ENCODE data around the gene NOVA1.

NOVA1 gene

DNA sequence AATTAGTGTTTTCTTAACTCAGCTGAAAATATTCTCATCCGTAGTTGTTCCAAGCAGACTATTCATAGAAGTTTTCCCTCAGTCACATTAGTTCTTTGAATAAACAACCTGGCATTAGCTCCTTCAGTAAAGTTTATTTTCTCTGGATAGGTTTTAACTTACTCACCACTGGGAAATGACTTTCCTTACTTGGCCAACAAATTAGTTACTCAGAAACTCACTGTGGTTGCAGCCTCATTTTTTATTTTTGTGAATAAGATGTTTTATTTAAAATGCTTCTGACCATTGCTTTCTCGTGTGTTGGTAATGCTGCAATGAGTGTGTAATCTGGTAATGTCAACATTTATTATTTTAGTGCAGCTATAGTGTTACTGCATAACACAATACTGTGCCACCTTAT lies 74.9 kb downstream of the NOVA1 start:
- Histone ChIP-seq H3K9me3 (ENCODE audit: low read depth, low read length) (no peaks in the 10 kb centered on the region), H3K36me3 (ENCODE audit: insufficient read depth, low read length) (no peaks in the 10 kb centered on the region), H3K9ac (ENCODE audit: insufficient read length) (no peak overlapping the region), H3K27ac (no peak overlapping the region), H3K4me3 (no peak overlapping the region)
- no peak for TF ChIP-seq EZH2 (IDR thresholded peaks at IDR 0.05)
- TF ChIP-seq POLR2AphosphoS5 (IDR thresholded peaks at IDR 0.05; ENCODE audit: borderline replicate concordance, low read depth, low read length): no peak
- TF ChIP-seq FOXP2 (optimal IDR thresholded peaks at IDR 0.05; ENCODE audit: control extremely low read depth, extremely low read length, insufficient read depth): no peak
- no peak for DNase-seq (ENCODE audit: low read depth, low spot score)

- TF ChIP-seq FOXP2 (optimal IDR thresholded peaks at IDR 0.05; ENCODE audit: control extremely low read depth, extremely low read length, insufficient read depth) (no peak), EZH2 (IDR thresholded peaks at IDR 0.05) (no peak), POLR2AphosphoS5 (IDR thresholded peaks at IDR 0.05; ENCODE audit: borderline replicate concordance, low read depth, low read length) (no peak)
Measured at GRCh38 chr14:26517771-26518170, 80.1 kb downstream of the NOVA1 start.

GRCh38 chr14:26500028-26500427 lies 97.8 kb downstream of the NOVA1 start:
- Histone ChIP-seq H3K9ac (ENCODE audit: insufficient read length) (no peak overlapping the region), H3K9me3 (ENCODE audit: low read depth, low read length) (no peaks in the 10 kb centered on the region), H3K4me3 (no peak overlapping the region), H3K27ac (no peak overlapping the region), H3K36me3 (ENCODE audit: insufficient read depth, low read length) (no peaks in the 10 kb centered on the region)
- no peak for TF ChIP-seq FOXP2 (optimal IDR thresholded peaks at IDR 0.05; ENCODE audit: control extremely low read depth, extremely low read length, insufficient read depth)
- no peak for TF ChIP-seq EZH2 (IDR thresholded peaks at IDR 0.05)
- TF ChIP-seq POLR2AphosphoS5 (IDR thresholded peaks at IDR 0.05; ENCODE audit: borderline replicate concordance, low read depth, low read length): no peak
- no peak for DNase-seq (ENCODE audit: low read depth, low spot score)

More at GRCh38 chr14:26517771-26518170, 80.1 kb downstream of the NOVA1 start:
- H3K9me3 ChIP-seq (ENCODE audit: low read depth, low read length): no peaks in the 10 kb centered on the region
- no peaks in the 10 kb centered on the region for H3K36me3 ChIP-seq (ENCODE audit: insufficient read depth, low read length)
- H3K27ac ChIP-seq: no peak overlapping the region
- DNase-seq (ENCODE audit: low read depth, low spot score): no peak
- no peak overlapping the region for H3K9ac ChIP-seq (ENCODE audit: insufficient read length)
- no peak overlapping the region for H3K4me3 ChIP-seq

DNA sequence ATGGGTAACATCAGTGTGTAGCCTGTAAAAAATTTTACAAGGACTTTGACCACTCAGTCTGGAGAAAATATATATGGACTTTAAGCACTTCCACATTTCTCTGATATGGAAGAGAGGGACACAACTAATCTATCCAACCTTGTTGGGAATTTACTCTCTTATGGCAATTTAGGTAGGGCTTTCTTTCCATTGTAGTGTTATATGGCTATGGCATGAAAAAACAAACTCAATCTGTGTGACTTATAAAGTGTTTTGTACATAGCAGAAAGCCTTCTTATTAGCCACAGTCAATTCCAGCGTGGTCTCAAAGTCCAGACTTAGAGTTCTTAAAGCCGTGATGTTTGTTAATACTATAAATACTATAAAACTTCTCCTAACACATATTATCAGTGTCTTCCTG lies 98.3 kb downstream of the NOVA1 start:
- TF ChIP-seq FOXP2 (optimal IDR thresholded peaks at IDR 0.05; ENCODE audit: control extremely low read depth, extremely low read length, insufficient read depth) (no peak), EZH2 (IDR thresholded peaks at IDR 0.05) (no peak), POLR2AphosphoS5 (IDR thresholded peaks at IDR 0.05; ENCODE audit: borderline replicate concordance, low read depth, low read length) (no peak)
- Histone ChIP-seq H3K36me3 (ENCODE audit: insufficient read depth, low read length) (no peaks in the 10 kb centered on the region), H3K9me3 (ENCODE audit: low read depth, low read length) (no peaks in the 10 kb centered on the region), H3K9ac (ENCODE audit: insufficient read length) (no peak overlapping the region), H3K4me3 (no peak overlapping the region), H3K27ac (no peak overlapping the region)
- DNase-seq (ENCODE audit: low read depth, low spot score): no peak

GRCh38 chr14:26486922-26487321 lies 110.9 kb downstream of the NOVA1 start:
- no peak for DNase-seq (ENCODE audit: low read depth, low spot score)
- H3K9me3 ChIP-seq (ENCODE audit: low read depth, low read length): no peaks in the 10 kb centered on the region
- H3K9ac ChIP-seq (ENCODE audit: insufficient read length): no peak overlapping the region
- TF ChIP-seq FOXP2 (optimal IDR thresholded peaks at IDR 0.05; ENCODE audit: control extremely low read depth, extremely low read length, insufficient read depth) (no peak), POLR2AphosphoS5 (IDR thresholded peaks at IDR 0.05; ENCODE audit: borderline replicate concordance, low read depth, low read length) (no peak), EZH2 (IDR thresholded peaks at IDR 0.05) (no peak)
- no peaks in the 10 kb centered on the region for H3K36me3 ChIP-seq (ENCODE audit: insufficient read depth, low read length)
- H3K4me3 ChIP-seq: no peak overlapping the region
- no peak overlapping the region for H3K27ac ChIP-seq

DNA sequence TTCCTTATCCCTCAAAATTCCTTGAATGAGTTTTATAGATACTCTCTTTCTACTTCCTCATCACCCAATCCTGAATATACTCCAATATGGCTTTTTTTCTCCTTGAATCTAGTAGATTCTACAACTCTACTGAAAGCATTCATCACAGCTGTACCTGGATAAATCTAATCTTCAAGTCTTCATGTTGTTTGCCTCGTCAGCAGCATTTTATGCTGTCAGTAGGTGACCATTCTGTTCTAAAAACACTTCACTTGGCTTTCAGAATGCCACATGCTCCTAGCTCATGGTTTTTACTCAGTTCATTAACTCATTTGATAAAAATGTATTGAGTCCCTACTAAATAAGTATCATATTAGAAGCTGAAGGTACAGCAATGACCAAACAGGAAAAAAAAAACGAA lies 113.3 kb downstream of the NOVA1 start:
- TF ChIP-seq POLR2AphosphoS5 (IDR thresholded peaks at IDR 0.05; ENCODE audit: borderline replicate concordance, low read depth, low read length) (no peak), EZH2 (IDR thresholded peaks at IDR 0.05) (no peak), FOXP2 (optimal IDR thresholded peaks at IDR 0.05; ENCODE audit: control extremely low read depth, extremely low read length, insufficient read depth) (no peak)
- H3K9me3 ChIP-seq (ENCODE audit: low read depth, low read length): no peaks in the 10 kb centered on the region
- H3K27ac ChIP-seq: no peak overlapping the region
- no peak for DNase-seq (ENCODE audit: low read depth, low spot score)
- H3K4me3 ChIP-seq: no peak overlapping the region
- H3K36me3 ChIP-seq (ENCODE audit: insufficient read depth, low read length): no peaks in the 10 kb centered on the region
- no peak overlapping the region for H3K9ac ChIP-seq (ENCODE audit: insufficient read length)

DNA sequence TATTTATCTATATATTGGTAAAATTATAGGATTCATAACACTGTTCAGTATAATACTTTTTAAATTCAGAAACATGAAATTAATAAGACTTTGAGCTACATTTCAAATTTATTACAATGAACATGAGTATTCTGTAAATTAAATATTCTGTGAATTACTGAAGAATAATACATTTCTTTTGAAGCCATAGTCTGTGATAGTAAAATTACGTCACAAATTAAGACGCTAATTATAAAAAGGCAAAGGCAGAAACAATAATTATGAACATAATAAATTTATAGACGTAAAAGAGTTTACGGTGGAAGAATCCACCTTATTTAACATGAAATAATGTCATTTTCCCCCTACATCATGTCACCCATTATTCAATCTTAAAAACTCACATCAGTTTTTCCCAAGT lies 118.9 kb downstream of the NOVA1 start:
- Histone ChIP-seq H3K9me3 (ENCODE audit: low read depth, low read length) (no peaks in the 10 kb centered on the region), H3K9ac (ENCODE audit: insufficient read length) (no peak overlapping the region)
- TF ChIP-seq EZH2 (IDR thresholded peaks at IDR 0.05) (no peak), POLR2AphosphoS5 (IDR thresholded peaks at IDR 0.05; ENCODE audit: borderline replicate concordance, low read depth, low read length) (no peak), FOXP2 (optimal IDR thresholded peaks at IDR 0.05; ENCODE audit: control extremely low read depth, extremely low read length, insufficient read depth) (no peak)

DNA sequence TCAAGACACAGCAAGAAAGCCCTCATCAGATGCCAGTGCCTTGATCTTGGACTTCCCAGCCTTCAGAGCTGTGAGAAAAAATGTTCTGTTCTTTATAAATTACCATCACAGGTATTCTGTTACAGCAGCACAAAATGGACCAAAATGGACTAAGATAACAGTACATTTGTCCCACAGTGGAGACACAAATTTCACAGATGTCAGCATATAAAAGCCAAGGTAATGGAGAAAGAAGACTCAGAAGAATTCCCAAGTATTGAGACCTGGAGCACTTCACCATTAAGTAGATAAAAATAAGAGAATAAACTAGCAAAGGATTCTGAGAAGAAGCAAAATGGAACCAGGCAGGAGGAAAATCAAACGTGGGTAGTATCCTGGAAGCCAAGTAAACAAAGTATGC lies 131.0 kb downstream of the NOVA1 start:
- no peak overlapping the region for H3K4me3 ChIP-seq
- H3K36me3 ChIP-seq (ENCODE audit: insufficient read depth, low read length): no peaks in the 10 kb centered on the region
- H3K9ac ChIP-seq (ENCODE audit: insufficient read length): no peak overlapping the region
- H3K9me3 ChIP-seq (ENCODE audit: low read depth, low read length): no peaks in the 10 kb centered on the region
- no peak for DNase-seq (ENCODE audit: low read depth, low spot score)
- no peak for TF ChIP-seq POLR2AphosphoS5 (IDR thresholded peaks at IDR 0.05; ENCODE audit: borderline replicate concordance, low read depth, low read length)
- TF ChIP-seq FOXP2 (optimal IDR thresholded peaks at IDR 0.05; ENCODE audit: control extremely low read depth, extremely low read length, insufficient read depth): no peak
- TF ChIP-seq EZH2 (IDR thresholded peaks at IDR 0.05): no peak
- H3K27ac ChIP-seq: no peak overlapping the region

More for the DNA sequence above, 118.9 kb downstream of the NOVA1 start:
- no peaks in the 10 kb centered on the region for H3K36me3 ChIP-seq (ENCODE audit: insufficient read depth, low read length)
- no peak overlapping the region for H3K27ac ChIP-seq
- no peak overlapping the region for H3K4me3 ChIP-seq
- DNase-seq (ENCODE audit: low read depth, low spot score): no peak

DNA sequence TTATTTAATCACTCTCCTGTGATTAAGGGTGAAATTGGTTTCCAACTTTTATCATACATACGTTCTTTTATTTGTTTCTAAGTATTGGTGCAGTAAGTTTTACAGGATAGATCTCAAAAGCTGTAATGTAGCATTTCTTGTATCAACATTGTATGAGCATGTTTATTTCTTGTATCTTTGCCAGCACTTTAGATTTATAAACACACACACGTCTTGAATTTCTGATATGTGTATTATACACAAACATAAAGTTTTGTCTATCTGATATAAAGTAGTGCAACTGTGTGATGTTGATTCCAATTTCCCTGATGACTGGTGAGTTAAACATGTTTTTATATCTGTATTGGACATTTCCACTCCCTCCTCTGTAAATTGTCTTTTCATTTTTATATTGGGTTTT lies 134.7 kb downstream of the NOVA1 start:
- TF ChIP-seq POLR2AphosphoS5 (IDR thresholded peaks at IDR 0.05; ENCODE audit: borderline replicate concordance, low read depth, low read length) (no peak), FOXP2 (optimal IDR thresholded peaks at IDR 0.05; ENCODE audit: control extremely low read depth, extremely low read length, insufficient read depth) (no peak), EZH2 (IDR thresholded peaks at IDR 0.05) (no peak)
- H3K4me3 ChIP-seq: no peak overlapping the region
- no peaks in the 10 kb centered on the region for H3K9me3 ChIP-seq (ENCODE audit: low read depth, low read length)
- no peak for DNase-seq (ENCODE audit: low read depth, low spot score)
- no peak overlapping the region for H3K9ac ChIP-seq (ENCODE audit: insufficient read length)
- H3K36me3 ChIP-seq (ENCODE audit: insufficient read depth, low read length): no peaks in the 10 kb centered on the region
- no peak overlapping the region for H3K27ac ChIP-seq
